Measurements from ENCODE around the gene ZBTB45. TPM values are rescaled to one million over a fixed set of nuclear protein-coding genes. Genes with fewer than 3 reads are reported as not detected.

The ZBTB45 gene
- total and polyA plus RNA-seq, 10 of the 15 experiments (the other 5 are each of a cell fraction or from before 2014, with no cell fraction given), result 0.29 to 17.2 (median 4.2) TPM

DNA sequence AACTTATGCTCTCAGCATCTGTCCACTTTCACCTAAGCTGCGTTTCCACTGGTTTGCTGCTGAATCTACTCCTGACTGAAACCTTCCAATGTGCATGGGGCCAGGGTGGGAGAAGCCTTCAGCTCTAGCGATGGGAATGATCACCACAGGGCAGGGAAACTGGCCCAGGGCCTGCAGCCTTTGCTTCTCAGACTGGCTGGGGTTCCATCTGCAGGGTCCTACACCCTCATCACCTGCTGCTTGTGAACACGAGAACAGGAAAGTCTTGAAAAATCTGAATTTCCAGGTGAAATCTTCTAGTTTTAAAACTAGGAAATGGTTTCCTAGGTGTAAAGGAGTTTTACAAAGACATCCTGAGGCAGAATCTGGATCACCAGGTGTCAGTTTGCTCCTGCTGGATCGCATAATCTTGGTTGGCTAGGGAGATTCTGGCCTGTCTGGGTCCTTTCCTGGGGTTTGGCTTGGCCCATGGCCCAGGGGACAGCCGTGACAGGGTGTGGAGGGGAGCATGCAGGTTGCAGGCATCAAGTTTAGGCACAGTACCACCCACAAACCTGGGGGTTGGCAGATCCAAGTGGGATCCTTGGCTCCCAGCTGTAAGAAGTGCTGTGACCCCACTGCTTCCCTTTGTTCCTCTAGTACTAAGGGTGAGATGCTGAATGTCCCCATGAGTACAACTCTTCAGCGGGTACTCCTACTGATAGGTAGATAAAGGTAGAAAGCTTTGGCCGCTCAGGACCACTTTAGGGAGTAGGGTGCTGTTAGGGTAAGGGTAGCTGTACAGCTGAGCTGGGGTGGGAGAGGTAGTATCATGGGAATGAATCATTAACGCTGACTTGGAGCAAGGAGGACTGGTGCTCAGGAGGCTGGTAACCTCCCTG is 40.6 kb upstream of the ZBTB45 start:
- H4K20me1 ChIP-seq (ENCODE audit: control insufficient read depth, insufficient read depth), result no peaks in the 10 kb centered on the region
- DNase-seq (ENCODE audit: low read depth, low spot score) (no peak), FAIRE-seq (no peak), ATAC-seq (no peak)
- H3K9ac ChIP-seq (ENCODE audit: control insufficient read depth, insufficient read depth, low read length), result peak overlapping the region; percentile 93
- peaks cover 5% of the 10 kb centered on the region in 2 experiments; a peak in 3 of 4 replicates for H3K36me3 ChIP-seq (ENCODE audit: control insufficient read depth in 2 of 2, insufficient read depth in 2 of 2, low read length in 1 of 2)
- CTCF ChIA-PET, result interaction anchor here (0.6 to 2.4 kb wide), 5 partner anchors 12 to 658 kb away, joined by 3 to 14 read pairs (median 5); partner anchors contain the start of gene ZBTB45
- H3K27me3 ChIP-seq (replicated peaks in 1 of 2; ENCODE audit: control insufficient read depth in 2 of 2, insufficient read depth in 2 of 2, low read length in 1 of 2), result no peaks in the 10 kb centered on the region
- intact Hi-C loops (cut with micrococcal nuclease; ENCODE audit: unreplicated experiment) (no loop called here), in situ Hi-C loops (cut with MboI) (no loop called here)
- peak overlapping the region; percentile 88 for H3K4me2 ChIP-seq (ENCODE audit: control insufficient read depth, insufficient read depth)
- peaks cover 30% of the 10 kb centered on the region for H3K79me2 ChIP-seq (ENCODE audit: control insufficient read depth, insufficient read depth, low read length)
- BruUV-seq (replicated peaks), result no TSS peak
- no peaks in the 10 kb centered on the region for H3K9me3 ChIP-seq (replicated peaks; ENCODE audit: control insufficient read depth, insufficient read depth, low read length)
- no peak overlapping the region for H2AFZ ChIP-seq (ENCODE audit: control insufficient read depth, low read depth, low read length)
- POLR2A ChIA-PET, result interaction anchor here (0.5 to 4.7 kb wide), 15 partner anchors 10 to 212 kb away, joined by 3 to 46 read pairs (median 5); partner anchors contain the start of genes MZF1, TRIM28, ZBTB45 and ZNF497
- peak overlapping the region; percentile 96 for H3K27ac ChIP-seq (ENCODE audit: control insufficient read depth, insufficient read depth)
- RAD21 ChIA-PET (ENCODE audit: unreplicated experiment), result interaction anchor here (1.0 to 1.6 kb wide), 5 partner anchors 15 to 40 kb away, joined by 3 to 5 read pairs (median 5); partner anchors contain the start of gene ZBTB45
- SMC1A ChIA-PET (ENCODE audit: uncharacterized antibody, unreplicated experiment), result interaction anchor here (0.8 to 1.9 kb wide), 4 partner anchors 11 to 40 kb away, joined by 3 to 10 read pairs (median 4); partner anchors contain the start of gene ZBTB45
- H3K4me1 ChIP-seq (ENCODE audit: control insufficient read depth, insufficient read depth, low read length), result peaks cover 44% of the 10 kb centered on the region
- H3K4me3 ChIP-seq, result peak overlapping the region; percentile 89
- TF ChIP-seq TCF3 (IDR thresholded peaks at IDR 0.05; ENCODE audit: borderline replicate concordance, insufficient read depth, low read depth, low read length) (no peak), EP300 (IDR thresholded peaks at IDR 0.05; ENCODE audit: borderline replicate concordance in 1 of 2, control insufficient read depth in 1 of 2, low read depth in 2 of 2, low read length in 2 of 2) (no peak), CBFB (IDR thresholded peaks at IDR 0.05; ENCODE audit: low read depth) (no peak), ZNF384 (IDR thresholded peaks at IDR 0.05; ENCODE audit: borderline replicate concordance, low read depth, low read length) (no peak), MEF2A (IDR thresholded peaks at IDR 0.05; ENCODE audit: insufficient read depth, low read depth, low read length) (no peak), CREB1 (IDR thresholded peaks at IDR 0.05; ENCODE audit: low read depth) (no peak)
- WGBS (ENCODE audit: insufficient coverage, insufficient replicate concordance, low lambda C conversion rate, missing lambda C conversion rate), result 60% methylated on average over 8 of the region's 8 CpGs

Data from GM12878 (cell line).